ENCODE results near the gene SLC2A8.
A peak's percentile ranks its signal among the peaks of the same experiment; 100 is the strongest.

The SLC2A8 gene

GRCh38 chr9:127451858-127452656 lies 55.1 kb downstream of the SLC2A8 start:
- peak overlapping the region; percentile 100 for H3K4me3 ChIP-seq (ENCODE audit: low read depth, low read length)
- peak; percentile 61 for DNase-seq (ENCODE audit: low read depth)

GRCh38 chr9:127452691-127453090 lies 55.7 kb downstream of the SLC2A8 start:
- no peak for DNase-seq (ENCODE audit: low read depth)
- peak overlapping the region; percentile 100 for H3K4me3 ChIP-seq (ENCODE audit: low read depth, low read length)
- TF ChIP-seq POLR2A (IDR thresholded peaks at IDR 0.05; ENCODE audit: extremely low read depth, insufficient read length) (no peak), MAX (IDR thresholded peaks at IDR 0.05; ENCODE audit: low read depth, low read length) (no peak), MYC (IDR thresholded peaks at IDR 0.05; ENCODE audit: low read depth, low read length) (no peak)
- TF ChIP-seq, protein P1, sequence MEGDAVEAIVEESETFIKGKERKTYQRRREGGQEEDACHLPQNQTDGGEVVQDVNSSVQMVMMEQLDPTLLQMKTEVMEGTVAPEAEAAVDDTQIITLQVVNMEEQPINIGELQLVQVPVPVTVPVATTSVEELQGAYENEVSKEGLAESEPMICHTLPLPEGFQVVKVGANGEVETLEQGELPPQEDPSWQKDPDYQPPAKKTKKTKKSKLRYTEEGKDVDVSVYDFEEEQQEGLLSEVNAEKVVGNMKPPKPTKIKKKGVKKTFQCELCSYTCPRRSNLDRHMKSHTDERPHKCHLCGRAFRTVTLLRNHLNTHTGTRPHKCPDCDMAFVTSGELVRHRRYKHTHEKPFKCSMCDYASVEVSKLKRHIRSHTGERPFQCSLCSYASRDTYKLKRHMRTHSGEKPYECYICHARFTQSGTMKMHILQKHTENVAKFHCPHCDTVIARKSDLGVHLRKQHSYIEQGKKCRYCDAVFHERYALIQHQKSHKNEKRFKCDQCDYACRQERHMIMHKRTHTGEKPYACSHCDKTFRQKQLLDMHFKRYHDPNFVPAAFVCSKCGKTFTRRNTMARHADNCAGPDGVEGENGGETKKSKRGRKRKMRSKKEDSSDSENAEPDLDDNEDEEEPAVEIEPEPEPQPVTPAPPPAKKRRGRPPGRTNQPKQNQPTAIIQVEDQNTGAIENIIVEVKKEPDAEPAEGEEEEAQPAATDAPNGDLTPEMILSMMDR (IDR thresholded peaks at IDR 0.05; ENCODE audit: low read depth, low read length): no peak

More at GRCh38 chr9:127451858-127452656, 55.1 kb downstream of the SLC2A8 start:
- TF ChIP-seq MAX (IDR thresholded peaks at IDR 0.05; ENCODE audit: low read depth, low read length) (no peak), MYC (IDR thresholded peaks at IDR 0.05; ENCODE audit: low read depth, low read length) (no peak), POLR2A (IDR thresholded peaks at IDR 0.05; ENCODE audit: extremely low read depth, insufficient read length) (no peak)
- TF ChIP-seq, protein P1 (IDR thresholded peaks at IDR 0.05; ENCODE audit: low read depth, low read length): no peak

DNA sequence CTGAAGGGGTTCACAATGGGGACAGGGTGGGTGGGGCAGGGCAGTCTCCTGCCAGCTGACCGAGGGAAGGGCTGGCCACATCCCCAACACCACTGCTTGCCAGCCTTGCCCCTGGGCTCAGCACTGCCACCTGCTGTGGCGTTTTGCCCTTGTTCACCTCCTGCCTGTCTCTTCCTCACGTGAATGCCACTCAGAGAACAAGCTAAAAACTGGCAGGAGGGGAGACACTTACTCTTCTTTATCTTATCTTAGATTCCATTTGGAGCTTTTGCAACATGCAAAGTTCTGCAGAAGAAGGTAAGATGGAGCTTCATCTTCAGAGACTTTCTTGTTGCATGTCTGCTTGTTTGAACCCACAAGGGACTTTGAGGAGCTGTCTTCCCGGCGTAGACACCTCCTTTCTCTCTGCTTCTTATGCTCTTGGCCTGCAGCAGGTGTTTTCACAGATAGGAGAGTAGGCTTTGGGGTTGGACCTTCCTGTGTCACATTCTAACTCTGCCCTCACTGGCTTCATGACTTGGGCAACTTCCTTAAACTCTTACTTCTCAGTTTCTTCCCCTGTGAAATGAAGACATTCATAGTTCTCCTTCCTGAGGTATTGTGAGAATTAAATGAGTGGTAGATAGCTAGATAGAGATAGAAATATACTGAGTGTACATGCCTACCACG lies 58.5 kb downstream of the SLC2A8 start:
- peak overlapping the region; percentile 32 for H3K4me3 ChIP-seq (ENCODE audit: low read depth, low read length)
- DNase-seq (ENCODE audit: low read depth): peak; percentile 86
- TF ChIP-seq POLR2A (IDR thresholded peaks at IDR 0.05; ENCODE audit: extremely low read depth, insufficient read length) (no peak), MYC (IDR thresholded peaks at IDR 0.05; ENCODE audit: low read depth, low read length) (peak; percentile 72), MAX (IDR thresholded peaks at IDR 0.05; ENCODE audit: low read depth, low read length) (peak; percentile 62; the same call in 1 of the 2 replicates)
- TF ChIP-seq, protein P1 (IDR thresholded peaks at IDR 0.05; ENCODE audit: low read depth, low read length): peak; percentile 28

DNA sequence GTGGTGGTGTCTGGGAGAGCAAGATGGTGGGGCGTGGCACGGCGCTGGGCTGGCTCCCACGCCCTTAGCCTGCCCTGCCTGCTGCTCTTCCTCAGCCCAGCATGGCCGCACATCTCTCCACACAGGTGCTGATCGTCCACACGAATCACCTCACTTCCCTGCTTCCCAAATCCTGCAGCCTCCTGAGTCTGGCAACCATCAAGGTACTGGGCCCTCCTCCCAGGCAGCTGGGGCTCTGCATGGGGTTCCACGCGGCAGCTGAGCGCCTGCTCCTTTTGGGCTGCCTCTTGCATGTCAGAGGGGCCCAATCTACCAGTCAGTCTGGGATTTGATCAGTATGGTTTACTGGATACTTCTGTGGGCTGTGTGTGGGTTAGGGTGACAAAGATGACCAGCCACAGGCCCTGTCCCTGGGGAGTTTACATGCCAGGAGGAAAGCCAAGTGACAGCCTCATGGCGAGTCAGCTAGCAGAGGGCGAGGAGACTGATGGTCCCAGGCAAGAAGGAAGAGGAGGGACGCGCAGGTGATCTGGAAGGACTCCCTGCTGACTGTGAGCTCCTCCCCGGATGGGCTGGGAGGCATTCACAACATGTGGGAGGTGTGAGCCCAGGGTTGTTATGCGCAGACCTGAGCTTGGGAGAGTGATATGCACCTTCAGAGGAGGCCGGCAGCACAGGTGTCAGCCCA lies 60.4 kb downstream of the SLC2A8 start:
- no peak overlapping the region for H3K4me3 ChIP-seq (ENCODE audit: low read depth, low read length)
- peak; percentile 18 for DNase-seq (ENCODE audit: low read depth)
- TF ChIP-seq MAX (IDR thresholded peaks at IDR 0.05; ENCODE audit: low read depth, low read length) (no peak), POLR2A (IDR thresholded peaks at IDR 0.05; ENCODE audit: extremely low read depth, insufficient read length) (no peak), MYC (IDR thresholded peaks at IDR 0.05; ENCODE audit: low read depth, low read length) (no peak)
- TF ChIP-seq, protein P1 (IDR thresholded peaks at IDR 0.05; ENCODE audit: low read depth, low read length): no peak
